Urothelium cell line (cell line): ENCODE measurements around the gene KCNH1.
"Not testable (repeated sequence)": the region's sequence is repeated elsewhere in the genome, so short reads cannot be mapped to it uniquely, and the experiment has no call there.

Experiments used
- DNase-seq: peaks from one replicate; pipeline ENCODE4 v3.0.0; 2011; ENCODE audit warnings: low spot score, mixed read lengths
- FAIRE-seq: peaks from 2 replicates; lab custom pipeline; 2011; peaks lifted over from hg19 to GRCh38; lab: Jason Lieb, UNC

KCNH1 gene

DNA sequence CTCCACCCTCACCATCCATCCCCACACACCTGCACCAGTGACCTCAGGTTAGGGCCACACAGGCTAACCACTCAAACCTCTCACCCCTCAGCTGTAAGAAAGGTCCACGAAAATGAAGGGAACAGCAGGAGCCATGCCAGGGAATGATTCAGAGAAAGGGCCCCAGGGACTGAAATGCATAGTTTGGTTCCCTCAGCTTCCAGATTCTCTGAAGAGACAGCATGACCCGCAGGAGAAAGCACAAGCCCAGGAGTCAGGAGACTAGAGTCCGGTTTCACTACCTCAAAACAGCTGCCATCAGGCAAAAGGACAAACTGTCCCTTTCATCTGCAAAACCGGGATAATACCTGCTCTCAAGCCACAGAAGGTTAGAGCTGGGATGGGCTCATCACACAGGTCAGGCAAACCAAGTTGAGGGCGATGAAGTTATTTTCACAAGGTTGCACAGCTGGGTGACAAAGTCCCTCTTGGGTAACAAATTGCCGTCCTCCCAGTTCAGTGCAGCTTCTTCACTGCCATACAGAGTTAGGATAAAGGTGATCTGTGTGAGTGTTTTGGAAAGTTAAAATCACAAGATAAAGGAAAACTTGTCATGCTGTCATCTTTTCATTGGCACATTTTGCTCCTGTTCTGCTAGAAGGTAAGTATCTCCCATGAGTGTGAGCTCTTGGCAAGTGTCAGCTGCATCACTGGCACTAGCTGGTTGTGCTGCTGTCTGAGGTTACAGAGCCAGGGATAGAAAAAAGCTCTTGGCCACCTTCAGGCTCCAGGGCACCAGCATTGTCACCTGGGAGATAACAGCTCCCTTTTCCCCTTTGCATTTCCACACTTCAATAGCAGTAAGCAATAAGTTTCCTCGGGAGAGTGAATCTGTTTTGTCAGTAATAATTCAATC is 120.4 kb downstream of the KCNH1 start:
- DNase-seq (no peak), FAIRE-seq (no peak)

DNA sequence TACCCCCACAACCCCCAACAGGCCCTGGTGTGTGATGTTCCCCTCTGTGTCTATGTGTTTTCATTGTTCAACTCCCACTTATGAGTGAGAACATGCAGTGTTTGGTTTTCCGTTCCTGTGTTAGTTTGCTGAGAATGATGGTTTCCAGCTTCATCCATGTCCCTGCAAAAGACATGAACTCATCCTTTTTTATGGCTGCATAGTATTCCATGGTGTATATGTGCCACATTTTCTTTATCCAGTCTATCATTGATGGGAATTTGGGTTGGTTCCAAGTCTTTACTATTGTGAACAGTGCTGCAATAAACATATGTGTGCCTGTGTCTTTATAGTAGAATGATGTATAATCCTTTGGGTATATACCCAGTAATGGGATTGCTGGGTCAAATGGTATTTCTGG is 122.8 kb downstream of the KCNH1 start:
- not testable (repeated sequence) for FAIRE-seq, DNase-seq

DNA sequence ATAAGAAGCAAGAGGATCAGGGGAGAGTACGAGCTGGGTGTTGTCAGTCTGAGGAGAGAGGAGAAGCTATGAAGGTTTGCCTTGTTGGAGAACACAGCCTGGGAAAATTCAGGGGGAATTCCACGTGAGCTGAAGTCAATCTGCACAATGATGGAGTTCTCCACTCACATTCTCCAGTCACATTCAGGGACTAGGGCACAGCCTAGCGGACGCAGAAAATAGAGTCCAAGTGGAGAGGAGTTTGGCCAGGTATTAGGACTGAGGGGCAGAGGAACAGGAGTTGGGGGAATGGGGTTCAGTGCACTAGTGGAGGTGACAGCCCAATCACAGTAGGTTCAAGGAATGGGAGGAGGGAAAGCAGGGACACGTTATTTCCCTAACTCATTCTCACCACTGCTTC is 124.0 kb downstream of the KCNH1 start:
- DNase-seq, result no peak
- no peak for FAIRE-seq

DNA sequence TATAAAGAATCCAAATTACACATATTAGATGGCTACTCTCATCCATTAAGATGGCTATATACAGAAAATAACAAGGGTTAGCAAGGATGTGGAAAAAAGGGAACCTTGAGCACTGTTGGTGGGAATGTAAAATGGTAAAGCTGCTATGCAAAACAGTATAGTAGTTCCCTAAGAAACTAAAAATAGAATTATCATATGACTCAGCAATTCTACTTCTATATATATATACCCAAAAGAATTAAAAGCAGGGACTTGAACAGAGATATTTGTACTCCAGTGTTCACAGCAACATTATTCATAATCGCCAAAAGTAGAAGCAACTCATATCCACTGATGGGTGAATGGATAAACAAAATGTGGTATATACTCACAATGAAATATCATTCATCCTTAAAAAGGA is 126.1 kb downstream of the KCNH1 start:
- DNase-seq, result no peak
- FAIRE-seq, result no peak

DNA sequence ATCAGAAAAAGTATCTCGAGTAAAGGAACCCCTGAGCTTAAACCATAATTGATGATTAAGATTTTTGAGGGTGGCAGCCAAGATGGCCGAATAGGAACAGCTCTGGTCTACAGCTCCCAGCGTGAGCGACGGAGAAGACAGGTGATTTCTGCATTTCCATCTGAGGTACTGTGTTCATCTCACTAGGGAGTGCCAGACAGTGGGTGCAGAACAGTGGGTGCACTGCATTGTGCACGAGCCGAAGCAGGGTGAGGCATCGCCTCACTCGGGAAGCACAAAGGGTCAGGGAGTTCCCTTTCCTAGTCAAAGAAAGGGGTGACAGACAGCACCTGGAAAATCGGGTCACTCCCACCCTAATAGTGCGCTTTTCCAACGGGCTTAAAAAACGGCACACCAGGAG is 138.0 kb downstream of the KCNH1 start:
- FAIRE-seq, result peak; percentile 52
- not testable (repeated sequence) for DNase-seq

DNA sequence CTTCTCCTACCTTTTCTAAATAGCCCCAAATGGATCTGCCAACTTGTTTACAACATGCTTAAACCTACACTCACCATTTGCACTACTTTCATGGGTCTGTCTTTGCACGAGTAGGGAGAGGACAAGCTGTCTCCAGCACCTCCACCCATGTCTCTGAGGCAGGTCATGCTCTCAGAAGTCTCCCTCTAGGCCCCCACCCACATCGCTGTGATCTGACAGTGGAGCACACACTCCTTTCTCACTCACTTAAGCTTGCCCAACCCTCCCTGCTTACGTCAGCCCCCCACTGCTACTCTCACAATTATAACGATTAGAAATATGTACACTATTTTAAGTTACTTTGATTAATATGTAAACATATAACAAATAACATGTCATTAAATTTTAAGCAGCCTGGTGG is 141.1 kb downstream of the KCNH1 start:
- FAIRE-seq, result no peak
- no peak for DNase-seq

DNA sequence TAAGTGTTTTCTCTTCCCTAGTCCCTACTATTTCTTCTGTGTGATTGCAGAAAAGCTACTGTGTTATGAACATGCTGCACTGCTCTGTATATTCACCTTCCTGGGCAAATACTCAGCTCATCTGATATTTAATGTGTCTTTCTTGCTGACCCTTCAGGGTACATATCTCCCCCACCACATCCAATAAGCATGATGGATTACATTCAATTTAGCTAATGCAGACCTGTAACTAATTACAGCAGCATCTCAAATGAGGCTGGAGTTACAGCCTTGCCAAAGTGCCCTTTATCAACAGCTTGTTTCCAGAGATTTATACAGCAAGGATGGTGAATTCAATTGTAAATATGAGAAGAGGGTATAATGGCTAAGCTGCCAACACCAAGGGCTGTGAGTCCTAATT is 144.0 kb downstream of the KCNH1 start:
- no peak for DNase-seq
- FAIRE-seq, result no peak

DNA sequence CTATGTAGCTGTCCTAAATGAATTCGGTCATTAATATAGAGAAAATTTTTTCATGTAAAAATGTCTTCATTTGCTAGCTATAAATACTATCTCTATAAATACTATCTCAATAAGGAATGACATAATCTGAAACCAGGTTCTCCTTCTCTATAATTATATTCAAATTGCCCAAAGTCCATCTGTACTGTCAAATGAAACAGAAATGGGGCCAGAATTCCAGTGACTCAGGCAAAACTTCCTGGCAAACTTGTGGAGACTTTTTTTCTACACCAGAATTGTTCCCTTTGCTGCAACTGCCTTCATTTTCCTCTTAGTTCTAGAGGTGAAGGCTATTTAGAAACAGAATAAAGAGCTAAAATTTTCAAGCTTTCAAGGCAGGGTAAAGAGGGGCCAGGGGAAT is 152.5 kb downstream of the KCNH1 start:
- FAIRE-seq (no peak), DNase-seq (no peak)

DNA sequence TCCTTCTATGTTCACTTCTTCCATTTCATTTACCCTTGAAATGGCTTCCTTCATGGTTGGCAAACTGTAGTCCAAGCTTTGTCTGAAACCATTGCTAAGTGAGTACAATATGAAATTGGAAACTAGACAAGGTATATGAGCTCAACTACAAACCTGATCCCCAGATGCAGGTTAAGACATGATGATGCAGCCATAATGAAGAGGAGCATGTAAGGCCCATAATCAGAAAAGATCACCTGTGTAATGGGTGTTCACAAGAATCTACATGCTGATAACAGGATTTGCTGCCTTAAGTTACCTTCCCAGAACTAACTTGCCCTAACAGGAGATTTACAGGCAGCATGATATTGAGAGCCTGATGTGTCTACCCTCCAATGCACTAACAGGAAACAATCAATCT is 153.9 kb downstream of the KCNH1 start:
- DNase-seq (no peak), FAIRE-seq (no peak)

DNA sequence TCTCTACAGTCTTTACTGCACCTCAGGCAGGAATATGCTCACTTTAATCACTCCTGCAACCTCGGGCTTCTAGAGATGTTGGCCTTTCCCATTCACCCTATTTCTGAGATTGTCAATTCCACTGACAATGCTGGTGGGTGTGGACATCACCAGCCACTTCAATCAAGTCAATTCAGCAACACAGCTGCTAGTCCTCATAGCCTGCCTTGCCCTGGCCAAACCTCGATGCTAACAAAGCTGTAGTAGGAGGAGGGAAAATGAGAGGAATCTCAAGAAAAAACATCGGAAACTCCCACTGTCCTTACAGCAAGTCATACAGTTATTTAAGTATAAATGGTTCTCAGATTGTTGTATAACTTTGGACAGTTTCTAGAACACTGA is 155.0 kb downstream of the KCNH1 start:
- FAIRE-seq (no peak), DNase-seq (no peak)

DNA sequence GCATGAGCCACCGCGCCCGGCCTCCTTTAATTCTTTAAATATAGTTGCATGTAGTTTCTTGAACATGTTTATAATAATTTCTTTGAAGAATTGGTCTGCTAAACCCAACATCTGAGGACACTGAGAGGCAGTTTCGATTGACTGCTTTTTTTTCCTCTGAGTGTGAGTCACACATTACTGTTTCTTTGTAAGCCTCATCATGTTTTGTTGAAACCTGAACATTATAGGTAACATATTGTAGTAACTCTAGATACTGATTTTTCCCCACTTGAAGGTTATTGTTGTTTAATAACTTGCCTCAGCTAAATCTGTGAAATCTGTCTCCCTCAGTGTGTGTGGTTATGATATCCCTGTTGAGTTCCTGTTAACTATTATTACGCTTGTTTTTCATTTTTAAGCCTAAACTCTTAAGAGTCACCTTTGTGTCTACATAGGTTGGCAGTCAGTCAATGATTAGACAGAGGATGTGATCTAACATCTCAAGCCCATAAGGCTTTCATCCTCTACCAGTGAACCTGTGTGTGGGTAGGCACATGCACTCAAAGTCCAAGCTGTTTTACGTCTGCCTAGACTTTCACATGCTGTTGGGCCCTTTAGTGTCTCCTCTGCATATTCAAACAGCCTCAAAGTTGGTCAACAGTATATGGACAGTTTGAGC is 155.5 kb downstream of the KCNH1 start:
- DNase-seq (no peak), FAIRE-seq (no peak)

DNA sequence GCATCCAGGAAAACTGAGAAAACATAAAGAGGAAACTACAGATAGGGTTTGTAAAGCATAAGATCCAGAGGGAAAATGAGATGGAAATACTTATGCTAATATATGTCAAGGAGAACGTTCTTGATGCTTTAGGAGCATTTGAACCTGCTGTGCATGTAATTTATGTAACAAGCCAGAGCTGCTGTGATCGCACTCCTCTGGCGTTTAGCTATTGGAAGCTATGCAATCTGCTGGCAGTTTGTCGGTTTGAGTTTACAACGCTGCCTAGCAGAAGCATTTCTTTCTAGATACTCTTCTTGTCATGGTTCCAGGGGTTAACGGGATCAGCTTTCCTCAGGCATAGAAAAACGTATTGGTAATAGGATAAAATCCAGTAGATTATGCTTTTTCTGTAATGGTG is 182.7 kb downstream of the KCNH1 start:
- DNase-seq, result no peak

DNA sequence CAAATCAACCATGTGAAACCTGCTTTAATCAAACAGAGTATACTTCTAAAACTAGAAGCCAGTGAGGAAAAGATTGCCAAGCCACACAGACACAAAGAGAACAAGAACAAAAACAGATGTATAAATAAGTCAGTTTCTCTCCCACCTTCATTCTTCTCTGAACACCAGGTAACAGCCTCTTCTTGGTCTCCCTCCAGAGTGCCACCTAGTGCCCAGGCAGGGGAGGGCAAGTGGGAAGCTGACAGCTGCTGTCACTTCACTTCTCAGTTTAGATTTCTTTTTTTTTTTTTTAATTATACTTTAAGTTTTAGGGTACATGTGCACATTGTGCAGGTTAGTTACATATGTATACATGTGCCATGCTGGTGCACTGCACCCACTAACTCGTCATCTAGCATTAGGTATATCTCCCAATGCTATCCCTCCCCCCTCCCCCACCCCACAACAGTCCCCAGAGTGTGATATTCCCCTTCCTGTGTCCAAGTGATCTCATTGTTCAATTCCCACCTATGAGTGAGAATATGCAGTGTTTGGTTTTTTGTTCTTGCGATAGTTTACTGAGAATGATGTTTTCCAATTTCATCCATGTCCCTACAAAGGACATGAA is 183.9 kb downstream of the KCNH1 start:
- DNase-seq, result peak; percentile 44
- not testable (repeated sequence) for FAIRE-seq

More for the DNA sequence above, 182.7 kb downstream of the KCNH1 start:
- no peak for FAIRE-seq

DNA sequence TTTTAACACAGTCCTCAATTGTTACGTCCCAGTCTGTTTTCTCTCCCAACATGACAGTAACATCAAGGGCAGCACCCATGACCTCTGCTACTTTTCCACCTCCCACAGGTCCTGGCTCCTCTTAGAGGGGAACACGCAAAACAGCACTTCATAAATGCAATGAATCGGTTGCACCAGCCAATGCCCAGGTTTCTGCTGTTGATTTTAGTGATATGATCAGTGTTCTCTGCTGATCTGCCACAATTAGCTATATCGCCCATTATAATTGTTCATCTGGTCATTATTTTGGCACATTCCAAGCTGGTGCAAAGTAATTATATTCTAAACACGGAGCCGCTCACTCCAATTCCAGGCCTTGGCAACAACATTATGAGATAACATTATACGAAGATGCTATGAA is 184.5 kb downstream of the KCNH1 start:
- FAIRE-seq (no peak), DNase-seq (no peak)

DNA sequence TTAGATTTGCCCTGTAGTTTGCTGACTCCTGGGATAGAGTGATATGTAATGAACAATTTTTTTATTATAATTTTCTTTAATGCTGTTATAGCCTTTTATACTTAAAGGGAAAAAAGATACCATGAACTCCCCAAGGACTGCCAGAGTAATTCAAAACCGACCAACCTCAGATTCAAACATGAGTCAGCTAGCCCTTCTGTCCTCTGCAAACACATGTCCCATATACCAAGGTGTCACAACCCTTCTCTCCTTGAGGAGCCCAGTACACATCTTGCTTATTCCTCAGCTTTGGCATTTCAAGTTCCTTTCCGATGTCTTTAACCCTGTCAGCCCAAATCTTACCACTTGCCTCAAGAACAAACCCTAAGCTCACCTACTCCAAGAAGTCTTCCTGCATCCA is 184.9 kb downstream of the KCNH1 start:
- DNase-seq, result no peak
- no peak for FAIRE-seq

DNA sequence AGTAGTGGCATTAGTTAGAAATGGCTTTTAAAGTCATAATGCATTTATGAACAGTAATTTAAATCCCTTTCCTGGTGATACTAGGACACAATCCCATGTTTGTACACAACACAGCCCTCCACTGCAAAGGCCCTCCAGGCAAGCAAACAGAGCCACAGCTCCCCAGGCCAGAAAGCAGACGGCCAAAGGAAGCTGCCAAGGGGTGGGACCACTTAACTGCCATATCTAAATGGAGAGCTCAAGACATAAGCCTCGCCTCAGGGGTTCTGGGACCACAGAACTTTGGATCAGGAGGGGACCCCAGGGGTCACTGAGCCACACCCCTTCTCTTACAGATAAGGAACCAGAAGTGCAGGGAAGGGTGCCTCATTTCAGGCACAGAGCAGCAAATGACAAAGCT is 189.7 kb downstream of the KCNH1 start:
- FAIRE-seq (no peak), DNase-seq (no peak)

DNA sequence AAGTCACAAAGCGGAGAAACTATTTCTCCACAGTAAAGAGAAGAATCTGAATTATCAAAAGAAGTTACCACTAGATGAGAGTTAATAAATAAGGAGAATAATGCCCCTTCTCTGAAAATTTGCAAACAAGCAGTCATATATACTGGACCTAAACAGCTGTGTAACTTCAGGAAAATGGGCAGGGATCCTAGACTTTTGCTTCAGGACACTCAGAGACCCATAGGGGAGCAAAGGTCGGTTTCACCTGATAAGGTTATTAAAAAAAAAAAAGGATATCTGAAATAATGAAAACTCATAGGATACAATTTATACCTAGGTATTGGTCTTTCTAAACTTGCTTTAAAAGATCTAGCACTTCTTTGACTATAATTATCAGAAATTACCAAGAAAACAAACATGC is 191.4 kb downstream of the KCNH1 start:
- DNase-seq (no peak), FAIRE-seq (no peak)

DNA sequence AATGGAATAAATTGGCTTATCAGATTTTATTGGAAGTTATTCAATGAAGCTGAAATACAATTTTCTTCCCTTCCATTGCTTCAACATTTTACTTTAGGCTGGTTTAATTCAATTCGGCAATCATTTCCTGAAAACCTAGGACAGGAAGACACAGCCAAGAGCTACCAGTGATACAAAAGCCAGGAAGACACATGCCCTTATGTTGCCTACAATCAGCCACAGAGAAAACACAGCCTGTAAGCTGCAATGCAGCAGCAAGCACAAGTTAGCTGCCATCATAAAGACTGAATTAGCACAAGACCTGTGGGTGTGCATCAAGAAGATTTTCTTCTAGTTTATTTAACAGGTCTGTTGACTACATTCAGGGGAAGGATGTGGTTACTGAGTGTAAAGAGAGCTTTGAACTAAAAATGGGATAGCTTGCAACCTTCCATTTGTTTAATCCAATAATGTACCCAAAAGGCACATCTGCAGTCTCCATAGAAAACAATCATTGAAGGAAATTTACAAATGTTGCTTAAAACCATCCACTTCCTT is 193.8 kb downstream of the KCNH1 start:
- FAIRE-seq (no peak), DNase-seq (no peak)

DNA sequence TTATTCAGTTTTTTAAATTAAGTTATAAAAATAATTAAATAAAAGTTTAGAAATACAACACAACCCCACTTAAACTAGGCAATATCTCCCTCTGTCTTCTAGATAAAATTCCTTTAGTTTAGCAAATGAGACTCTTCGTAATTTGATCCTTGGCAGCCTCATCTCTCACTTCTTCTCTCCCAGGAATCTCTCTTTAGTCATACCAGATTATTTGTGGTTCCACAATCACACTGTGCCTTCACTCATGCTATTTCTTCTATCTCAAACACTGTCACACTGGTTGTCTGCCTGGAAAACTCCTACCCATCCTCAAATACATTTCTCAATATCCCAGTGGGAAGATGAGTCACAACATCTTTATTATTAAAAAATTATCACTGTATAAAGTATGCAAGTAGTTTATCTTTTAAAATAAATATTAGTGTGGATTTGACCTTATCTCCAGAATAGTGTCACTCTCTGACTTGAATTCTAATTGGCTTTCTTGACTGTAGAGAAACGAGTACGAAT is 195.5 kb downstream of the KCNH1 start:
- FAIRE-seq, result no peak

DNA sequence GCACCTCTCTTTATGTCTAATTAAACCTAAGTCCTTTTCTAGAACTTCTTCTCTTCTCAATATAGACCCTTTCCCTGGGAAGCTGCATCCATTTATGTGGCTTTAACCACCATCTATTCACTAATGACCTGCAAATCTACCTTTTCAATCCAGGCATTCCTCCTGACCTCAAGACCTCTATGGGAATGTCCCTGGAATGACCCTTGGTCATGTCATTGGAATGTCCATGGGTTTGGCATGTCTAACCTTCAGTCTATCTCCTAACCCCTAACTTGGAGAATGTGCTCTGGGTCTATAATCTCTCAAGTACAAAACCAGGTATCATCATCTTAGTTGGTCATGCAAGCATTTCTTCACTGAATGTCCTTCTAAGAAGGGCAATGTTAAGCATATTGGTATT is 196.1 kb downstream of the KCNH1 start:
- no peak for FAIRE-seq
- DNase-seq, result peak; percentile 16

More for the DNA sequence above, 195.5 kb downstream of the KCNH1 start:
- no peak for DNase-seq

DNA sequence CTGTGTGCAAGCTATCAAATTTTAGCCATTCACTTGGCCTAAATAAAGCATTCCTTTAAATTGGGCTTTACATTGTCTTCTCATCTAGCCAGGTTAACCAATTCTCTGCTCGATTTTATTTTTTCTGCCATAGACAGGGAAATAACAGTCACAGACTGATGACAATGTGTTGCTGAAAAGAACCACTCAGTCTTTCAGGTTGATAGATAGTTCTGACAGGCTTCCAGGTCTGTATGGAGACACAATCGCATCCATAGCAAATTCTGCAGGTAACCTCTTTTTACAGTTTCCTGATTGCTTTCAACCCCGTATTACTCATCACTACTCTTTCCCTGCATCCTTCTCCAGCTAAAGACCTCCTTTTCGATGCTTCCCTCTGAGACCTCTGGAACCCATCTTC is 198.0 kb downstream of the KCNH1 start:
- DNase-seq (no peak), FAIRE-seq (no peak)
